HG03159 (cell line): Measurements from ENCODE around the gene COG5.
"Not testable (repeated sequence)": the region's sequence is repeated elsewhere in the genome, so short reads cannot be mapped to it uniquely, and the experiment has no call there.

Experiments
- ATAC-seq: cut with Tn5 transposase; IDR thresholded peaks from one replicate; pipeline ENCODE4 v1.9.1; 2021; ENCODE audit warnings: mild to moderate bottlenecking, moderate library complexity; ENCODE audit not compliant: unreplicated experiment

COG5 gene

GRCh38 chr7:107286751-107287621 lies 276.7 kb downstream of the COG5 start:
- no peak for ATAC-seq

- no peak for ATAC-seq
Measured at GRCh38 chr7:107284911-107285479, 278.7 kb downstream of the COG5 start.

- no peak for ATAC-seq
Measured at GRCh38 chr7:107277331-107277730, 286.4 kb downstream of the COG5 start.

GRCh38 chr7:107276220-107276827 lies 287.4 kb downstream of the COG5 start:
- ATAC-seq, result no peak

GRCh38 chr7:107274506-107274905 lies 289.2 kb downstream of the COG5 start:
- no peak for ATAC-seq

- ATAC-seq, result no peak
Measured at GRCh38 chr7:107269790-107270189, 293.9 kb downstream of the COG5 start.

GRCh38 chr7:107268594-107268993 lies 295.1 kb downstream of the COG5 start:
- no peak for ATAC-seq

- ATAC-seq, result no peak
Measured at GRCh38 chr7:107267138-107267537, 296.6 kb downstream of the COG5 start.

- ATAC-seq, result no peak
Measured at GRCh38 chr7:107264723-107265122, 299.0 kb downstream of the COG5 start.

GRCh38 chr7:107262857-107263256 lies 300.9 kb downstream of the COG5 start:
- no peak for ATAC-seq

GRCh38 chr7:107258737-107259136 lies 305.0 kb downstream of the COG5 start:
- no peak for ATAC-seq

- no peak for ATAC-seq
Measured at GRCh38 chr7:107255602-107256001, 308.1 kb downstream of the COG5 start.

- no peak for ATAC-seq
Measured at GRCh38 chr7:107254398-107254985, 309.2 kb downstream of the COG5 start.

GRCh38 chr7:107253599-107253998 lies 310.1 kb downstream of the COG5 start:
- ATAC-seq, result no peak

- no peak for ATAC-seq
Measured at GRCh38 chr7:107251963-107252362, 311.8 kb downstream of the COG5 start.

GRCh38 chr7:107248551-107249316 lies 315.0 kb downstream of the COG5 start:
- ATAC-seq, result no peak

- not testable (repeated sequence) for ATAC-seq
Measured at GRCh38 chr7:107246836-107247235, 316.9 kb downstream of the COG5 start.

- ATAC-seq, result no peak
Measured at GRCh38 chr7:107244613-107245012, 319.1 kb downstream of the COG5 start.

- no peak for ATAC-seq
Measured at GRCh38 chr7:107242267-107242666, 321.5 kb downstream of the COG5 start.

GRCh38 chr7:107237451-107237850 lies 326.3 kb downstream of the COG5 start:
- no peak for ATAC-seq

- ATAC-seq, result no peak
Measured at GRCh38 chr7:107236862-107237261, 326.9 kb downstream of the COG5 start.
